GM21737 (cell line): ENCODE data around the gene LSM12.
"Not testable (repeated sequence)": the region's sequence is repeated elsewhere in the genome, so short reads cannot be mapped to it uniquely, and the experiment has no call there.

Experiments used
- ATAC-seq: cut with Tn5 transposase; IDR thresholded peaks from one replicate; pipeline ENCODE4 v1.9.1; 2021; ENCODE audit warnings: mild to moderate bottlenecking, moderate library complexity; ENCODE audit not compliant: unreplicated experiment

LSM12 gene

DNA sequence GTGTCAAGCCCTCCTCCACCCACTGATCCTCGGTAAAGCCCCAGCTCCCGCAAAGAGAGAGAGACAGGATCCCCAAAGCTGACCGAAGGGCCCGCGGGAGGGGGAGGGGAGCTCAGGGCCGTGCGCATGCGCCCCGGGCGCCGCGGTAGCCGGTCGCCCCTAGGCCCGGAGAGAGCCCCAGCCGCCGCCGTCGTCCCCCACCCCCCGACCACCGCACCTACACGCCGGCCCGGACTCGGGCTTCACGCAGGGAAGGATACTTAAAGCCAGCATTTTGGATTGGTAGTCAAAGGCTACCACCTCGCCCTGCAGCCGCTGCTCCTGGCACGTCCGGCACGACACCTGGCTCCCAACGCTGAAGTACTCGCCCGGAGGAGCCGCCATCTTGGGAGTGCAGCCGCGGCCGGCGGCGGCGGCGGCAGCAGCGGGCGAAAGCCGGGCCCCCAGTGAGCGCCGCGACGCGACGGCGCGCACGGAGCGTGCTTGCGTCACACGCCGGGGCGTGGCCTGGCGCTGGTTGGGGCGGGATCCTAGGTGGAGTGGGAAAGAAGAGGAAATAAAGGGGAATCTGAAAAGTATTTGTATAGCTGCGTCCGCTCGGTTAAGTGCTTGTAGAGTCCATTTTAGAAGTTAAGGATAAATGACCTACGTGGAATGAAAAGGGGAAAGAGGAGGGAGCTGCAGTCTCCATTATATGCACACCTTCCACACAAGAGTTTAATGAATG, at the start of gene LSM12:
Gene LSM12 (minus strand): TSS at position 468 of the 727 bp plus-strand sequence. CDS start 84 bp downstream, at position 384.
- peak; percentile 58 for ATAC-seq

DNA sequence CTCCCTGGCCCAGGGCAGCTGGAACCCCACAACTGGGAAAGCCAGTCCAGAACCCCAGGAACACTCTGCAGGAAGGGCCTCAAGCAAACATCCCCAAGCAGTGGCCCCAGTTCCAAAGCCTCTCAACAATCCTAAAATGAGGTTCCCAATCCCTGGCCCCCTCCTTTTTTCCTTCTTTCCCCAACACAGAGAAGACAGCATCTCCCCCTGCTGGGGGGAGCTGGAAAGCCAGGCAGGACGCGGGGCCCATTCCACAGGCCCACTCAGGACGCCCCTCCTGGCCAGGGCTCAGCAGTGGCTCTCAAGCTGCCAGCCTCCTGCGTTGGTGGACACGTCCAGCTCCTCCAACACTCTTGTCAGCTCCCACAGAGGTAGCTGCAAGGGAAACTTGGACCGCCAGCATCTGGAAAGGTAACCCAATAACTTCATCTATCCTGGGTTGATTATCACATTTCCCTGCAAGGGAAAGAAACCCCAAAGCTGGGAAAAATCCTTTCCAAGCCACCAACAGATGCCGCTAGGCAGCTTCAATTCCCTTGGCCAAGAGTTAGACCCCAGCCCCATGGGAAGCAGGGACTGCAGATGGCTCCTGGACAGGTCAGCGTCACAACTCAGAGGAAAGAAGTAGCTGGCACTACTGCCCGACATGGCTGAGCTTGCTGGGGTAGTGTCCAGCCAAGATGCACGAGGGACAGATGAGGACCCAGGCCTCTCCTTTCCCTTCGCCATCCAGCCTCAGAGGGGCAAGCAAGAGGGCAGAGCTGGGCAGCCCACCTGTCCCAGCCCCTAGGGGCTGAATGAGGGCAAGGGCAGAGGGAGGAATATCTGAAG, 49.3 kb upstream of the LSM12 start:
- ATAC-seq = no peak

DNA sequence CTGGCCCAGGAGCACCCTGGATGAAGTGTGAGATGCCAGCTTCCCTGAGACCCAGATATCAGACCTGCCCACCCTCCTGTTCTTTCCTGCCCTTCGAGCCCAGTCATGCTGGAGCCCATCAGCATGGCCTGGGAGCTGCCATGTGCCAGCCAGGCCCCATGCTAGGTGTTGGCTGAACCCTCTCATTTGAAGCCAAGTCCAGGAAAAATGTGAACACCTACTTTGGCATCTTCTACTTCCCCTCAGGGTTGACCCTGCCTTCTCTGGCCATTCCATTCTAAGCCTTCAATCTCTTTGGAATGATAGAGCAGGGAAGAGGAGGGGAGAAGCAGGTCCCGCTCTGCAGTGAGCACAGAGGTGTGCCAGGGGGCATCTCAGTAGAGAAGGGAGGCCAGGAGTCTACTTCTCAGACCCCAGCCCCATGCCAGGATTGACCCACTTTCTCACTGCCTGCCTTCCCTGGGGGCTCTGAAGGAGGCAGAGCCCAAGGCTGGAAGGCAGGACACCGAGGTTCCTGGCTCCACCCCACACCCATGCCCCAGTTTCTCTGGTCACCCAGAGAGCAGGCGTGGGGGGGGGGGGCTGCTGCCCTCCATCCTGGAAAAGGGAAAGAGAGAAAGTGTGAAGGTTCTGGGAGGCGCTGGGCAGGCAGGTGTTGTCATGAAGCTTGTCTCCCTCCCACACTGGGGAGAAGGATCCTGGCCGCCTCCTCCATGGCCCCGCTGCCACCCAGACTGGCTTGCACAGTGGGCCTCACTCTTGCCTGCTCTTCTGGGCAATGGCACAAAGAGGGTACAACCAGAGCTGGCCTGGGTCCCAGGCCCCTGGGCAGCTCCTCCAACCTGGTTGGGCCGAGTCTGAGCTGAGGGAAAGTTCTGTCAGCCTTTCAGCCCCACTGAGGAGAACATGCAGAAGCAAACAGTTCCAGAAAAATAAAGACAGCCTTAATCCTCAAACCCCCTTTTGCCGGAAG, 47.7 kb upstream of the LSM12 start:
- no peak for ATAC-seq

DNA sequence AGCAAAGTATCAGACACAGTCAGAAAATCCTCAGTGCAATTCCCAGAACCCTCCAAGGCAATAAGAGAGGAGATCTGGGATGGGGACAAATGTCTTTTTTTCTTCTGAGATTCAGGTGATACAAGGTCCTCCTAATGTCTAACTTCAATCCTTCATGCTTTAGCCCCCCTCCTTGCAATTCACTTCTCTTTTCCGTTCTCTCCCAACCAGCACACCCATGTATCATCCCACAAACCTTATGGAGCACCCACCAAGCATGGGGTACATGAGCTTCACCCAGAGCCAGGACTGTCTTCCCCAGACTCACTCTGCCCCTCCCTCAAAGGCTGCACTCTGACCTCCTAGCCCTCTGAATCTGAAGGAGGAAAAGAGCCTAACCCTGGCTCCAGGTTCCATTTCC, 46.9 kb upstream of the LSM12 start:
- no peak for ATAC-seq

DNA sequence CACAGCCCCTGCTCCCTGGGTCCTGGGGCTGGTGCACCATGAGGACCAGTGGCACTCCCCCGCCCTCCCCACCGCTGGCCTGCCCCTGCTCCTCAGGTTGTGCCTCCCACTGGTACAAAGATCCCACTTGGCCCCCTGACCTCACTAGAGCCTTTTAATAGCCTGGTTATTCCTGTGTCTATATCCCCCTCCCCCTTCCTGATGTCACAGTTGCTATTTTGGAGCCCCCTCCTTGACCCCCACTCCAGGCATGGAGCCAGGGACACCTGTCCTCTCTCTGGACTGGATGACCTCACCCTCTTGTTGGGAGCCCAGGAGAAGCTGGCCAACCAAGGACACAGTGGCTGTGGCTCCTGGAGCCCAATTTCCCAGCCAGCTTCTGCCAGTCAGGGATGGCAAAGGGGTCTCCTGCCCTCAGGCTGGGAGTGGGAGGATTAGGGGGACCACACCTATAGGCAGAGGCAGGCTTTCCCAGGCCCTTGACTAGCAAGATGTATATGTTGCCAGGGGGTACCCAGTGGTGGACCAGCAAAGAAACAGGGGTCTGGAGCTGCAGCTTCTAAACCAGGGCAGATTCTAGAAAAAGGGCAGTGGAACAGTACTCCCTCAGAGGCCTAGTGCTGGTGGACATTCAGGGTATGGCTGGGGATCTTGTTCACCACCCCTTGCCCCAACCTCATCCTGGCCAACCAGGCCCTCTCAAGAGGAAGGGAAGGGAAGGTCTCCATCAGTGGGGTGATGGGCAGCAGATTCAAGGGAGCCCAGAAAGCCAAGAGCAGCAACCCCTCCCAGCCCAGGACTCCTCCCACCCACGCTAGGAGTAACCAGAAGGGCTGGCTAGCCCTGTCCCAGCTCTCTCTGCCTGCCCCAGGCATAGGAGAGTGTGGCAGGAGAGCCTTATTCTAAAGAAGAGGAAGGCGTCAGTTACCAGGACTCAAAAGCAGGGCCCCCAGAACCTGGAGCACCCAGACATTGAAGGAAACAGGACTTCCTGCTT, 46.1 kb upstream of the LSM12 start:
- no peak for ATAC-seq

DNA sequence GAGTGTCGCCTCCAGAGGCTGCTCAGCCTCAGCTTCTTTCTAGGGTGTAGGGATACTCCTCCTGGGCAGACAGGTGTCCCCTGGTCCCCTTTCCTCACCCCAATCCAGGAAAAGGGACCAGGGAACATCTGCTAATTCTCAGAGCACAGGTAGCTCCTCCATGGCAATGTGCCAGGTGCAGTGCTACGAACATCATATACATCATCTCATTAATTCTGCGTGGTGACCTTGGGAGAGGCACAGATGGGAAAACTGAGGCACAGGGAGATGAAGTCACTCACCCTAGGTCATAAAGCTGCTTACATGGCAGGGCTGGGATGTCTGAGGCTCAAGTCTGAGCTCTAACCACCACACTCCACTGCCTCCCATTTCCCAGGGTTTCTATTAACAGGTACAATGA, 45.3 kb upstream of the LSM12 start:
- no peak for ATAC-seq

DNA sequence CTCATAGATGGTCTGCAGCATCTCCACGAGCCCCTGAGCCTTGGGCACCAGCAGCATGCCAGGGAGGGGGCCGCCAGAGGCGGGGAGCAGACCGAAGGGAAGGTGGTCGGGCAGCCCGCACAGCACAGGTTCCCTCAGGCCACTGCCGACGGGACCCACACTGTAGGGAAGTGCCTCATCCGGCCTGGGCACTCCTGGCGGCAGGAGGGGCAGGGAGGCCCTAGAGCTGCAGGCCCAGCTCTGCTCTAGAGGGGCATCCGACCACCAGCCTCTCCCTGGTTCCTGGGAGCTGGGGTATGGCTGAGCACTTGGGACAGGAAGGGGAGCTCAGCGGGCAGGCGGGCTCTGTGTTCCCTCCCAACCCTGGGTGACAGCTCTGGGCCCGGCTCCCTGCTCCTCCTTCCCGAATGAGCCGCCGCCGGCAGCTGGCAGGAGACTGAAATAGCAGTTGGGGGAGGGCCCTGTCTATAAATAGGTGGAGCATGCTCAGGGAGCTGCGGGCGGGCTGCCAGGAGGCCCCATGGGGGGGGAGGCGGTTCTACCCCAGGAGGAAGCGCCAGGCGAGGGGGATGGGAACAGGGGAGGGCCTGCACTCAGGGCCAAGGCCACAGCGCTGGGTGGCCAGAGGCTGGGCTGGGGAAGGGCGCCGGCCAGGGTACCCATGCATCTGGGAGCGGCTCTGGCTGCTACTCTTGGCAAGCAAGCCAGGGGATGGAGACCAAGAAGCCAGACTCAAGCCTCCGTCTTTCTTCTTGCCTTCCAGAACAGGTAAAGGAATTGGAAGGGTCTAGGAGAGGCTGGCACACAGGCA, 44.6 kb upstream of the LSM12 start:
- ATAC-seq = peak; percentile 66

DNA sequence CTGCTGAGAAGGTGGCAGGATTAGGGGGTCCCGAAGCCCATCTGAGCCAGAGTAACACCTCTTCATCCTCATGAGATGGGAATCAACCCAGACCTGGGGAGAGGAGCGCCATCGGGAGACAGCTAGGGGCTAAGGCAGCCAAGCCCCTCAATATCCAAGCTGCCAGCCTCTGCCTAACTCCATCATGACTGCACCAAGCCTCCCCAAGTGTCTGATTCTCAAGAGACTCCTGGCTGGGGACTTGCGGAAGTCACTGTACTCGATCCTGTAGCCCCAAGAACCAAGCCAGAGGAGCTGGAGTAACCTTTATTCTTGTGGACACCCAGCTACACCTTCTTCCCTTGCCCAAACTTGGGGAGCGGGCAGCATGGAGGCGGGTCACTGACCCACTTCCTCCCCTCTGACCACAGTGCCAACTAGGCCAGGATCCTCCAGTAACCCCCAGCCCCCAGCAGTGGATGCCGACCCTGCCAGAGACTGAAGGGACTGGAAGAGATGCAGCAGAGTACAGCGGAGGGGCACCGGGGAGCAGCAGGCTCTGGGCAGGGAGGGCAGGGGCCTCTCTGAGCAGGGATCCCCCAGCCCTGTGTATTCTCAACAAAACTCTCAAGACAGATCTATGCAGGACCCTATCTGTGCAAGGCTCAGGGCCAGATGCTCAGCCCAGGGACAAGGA, 43.7 kb upstream of the LSM12 start:
- ATAC-seq = no peak

DNA sequence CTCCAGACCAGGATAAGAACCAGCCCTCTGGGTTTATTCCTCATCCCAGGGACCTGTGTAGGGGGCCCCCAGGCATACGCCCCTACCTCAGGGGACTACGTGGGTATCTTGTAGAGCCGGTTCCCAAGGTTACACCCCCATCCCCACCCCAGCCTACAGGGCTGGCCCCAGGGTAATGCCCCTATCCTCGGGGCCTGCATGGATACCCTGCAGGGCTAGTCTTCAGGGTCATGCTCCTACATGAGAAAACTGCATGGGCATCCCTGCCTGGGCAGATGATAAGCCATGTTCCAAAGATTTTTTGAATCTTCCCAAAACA, 42.8 kb upstream of the LSM12 start:
- ATAC-seq = no peak

DNA sequence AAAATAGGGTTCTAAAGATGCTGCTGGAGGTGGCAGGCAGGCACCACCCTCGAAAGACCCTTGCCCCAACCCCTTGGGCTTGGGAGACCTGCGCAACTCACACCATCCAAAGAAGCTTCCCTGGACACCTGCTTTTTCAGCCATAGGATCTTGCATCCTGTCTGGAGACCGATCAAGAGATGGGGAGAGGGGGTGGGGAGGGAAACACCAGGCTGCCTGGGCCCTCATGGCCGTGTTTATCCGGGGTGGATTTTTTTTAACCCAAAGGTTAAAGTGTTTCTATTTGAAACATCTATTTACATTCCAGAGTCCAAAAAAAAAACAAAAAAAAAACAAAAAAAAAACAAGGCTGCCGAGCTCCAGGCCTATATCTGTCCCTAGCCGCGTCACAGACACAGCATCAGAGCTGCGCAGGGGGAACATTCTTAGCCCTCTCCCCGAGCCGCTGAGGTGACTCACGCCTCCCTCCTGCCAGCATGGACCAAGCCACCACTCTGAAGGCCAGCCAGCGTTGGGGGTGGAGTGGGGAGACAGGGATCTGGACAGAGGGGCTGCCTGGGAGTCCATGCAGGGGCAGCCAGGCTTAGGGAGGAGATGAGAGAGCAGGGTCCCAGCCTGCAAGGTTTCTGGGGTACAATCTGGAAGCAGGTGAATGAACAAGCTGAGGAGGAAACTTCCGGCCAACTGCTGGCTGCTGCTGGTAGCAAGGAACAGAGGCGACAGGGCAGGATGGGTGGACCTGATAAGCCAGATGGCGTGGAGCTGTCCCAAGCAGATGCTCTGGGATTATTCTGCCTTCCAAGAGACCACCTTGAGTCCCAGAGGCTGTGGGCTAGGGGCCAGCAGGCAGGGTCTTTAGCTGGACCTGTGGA, 42.2 kb upstream of the LSM12 start:
- no peak for ATAC-seq

DNA sequence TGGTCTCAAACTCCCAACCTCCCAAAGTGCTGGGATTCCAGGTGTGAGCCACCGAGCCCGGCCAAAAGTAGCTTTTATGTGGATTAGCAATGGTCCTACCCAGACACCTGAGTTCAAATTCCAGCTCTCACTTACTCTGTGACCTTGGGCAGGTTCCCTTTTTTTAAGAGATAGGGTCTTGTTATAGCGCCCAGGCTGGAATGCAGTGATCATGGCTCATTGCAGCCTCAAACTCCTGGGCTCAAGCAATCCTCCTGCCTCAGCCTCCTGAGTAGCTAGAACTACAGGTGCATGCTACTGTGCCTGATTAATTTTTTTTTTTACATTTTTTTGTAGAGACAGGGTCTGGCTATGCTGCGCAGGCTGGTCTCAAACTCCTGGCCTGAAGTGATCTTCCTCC, 40.3 kb upstream of the LSM12 start:
- no peak for ATAC-seq

DNA sequence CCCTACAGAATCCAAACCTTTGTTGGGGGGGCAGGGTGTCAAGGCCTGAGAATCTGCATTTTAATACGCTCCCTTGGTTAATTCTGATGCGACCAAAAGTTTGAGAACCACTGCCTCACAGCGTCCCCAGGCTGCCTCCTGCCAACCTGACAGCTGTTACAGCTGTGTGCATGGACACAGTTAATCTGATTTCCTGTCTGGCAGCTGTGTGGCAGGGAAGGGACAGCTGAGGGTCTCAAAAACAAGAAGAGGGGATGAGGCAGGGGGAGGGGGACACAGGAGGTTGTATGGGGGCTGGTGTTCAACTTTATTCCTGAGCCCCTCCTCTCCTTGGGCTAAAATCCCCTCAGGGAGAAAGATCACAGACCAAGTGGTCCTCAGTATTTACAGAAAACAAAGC, 39.5 kb upstream of the LSM12 start:
- no peak for ATAC-seq

DNA sequence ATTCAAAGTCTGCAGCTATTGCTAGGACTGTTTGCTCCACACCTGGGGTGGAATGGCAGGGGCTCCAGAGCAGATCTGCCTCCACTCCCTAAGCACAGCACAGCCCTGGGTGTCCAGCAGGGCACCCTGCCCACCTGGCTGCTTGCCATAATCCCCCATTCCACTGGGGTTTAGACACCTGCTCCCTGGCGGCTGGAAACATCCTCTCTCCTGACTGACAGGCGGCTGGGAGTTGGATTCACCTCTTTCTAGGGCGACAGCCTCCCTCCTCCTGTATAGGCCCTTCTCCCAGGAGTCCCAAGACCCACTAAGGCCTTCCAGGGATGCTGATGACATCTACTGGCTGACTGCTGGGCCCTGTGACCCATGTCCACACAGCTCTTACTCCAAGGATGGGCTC, 39.0 kb upstream of the LSM12 start:
- no peak for ATAC-seq

DNA sequence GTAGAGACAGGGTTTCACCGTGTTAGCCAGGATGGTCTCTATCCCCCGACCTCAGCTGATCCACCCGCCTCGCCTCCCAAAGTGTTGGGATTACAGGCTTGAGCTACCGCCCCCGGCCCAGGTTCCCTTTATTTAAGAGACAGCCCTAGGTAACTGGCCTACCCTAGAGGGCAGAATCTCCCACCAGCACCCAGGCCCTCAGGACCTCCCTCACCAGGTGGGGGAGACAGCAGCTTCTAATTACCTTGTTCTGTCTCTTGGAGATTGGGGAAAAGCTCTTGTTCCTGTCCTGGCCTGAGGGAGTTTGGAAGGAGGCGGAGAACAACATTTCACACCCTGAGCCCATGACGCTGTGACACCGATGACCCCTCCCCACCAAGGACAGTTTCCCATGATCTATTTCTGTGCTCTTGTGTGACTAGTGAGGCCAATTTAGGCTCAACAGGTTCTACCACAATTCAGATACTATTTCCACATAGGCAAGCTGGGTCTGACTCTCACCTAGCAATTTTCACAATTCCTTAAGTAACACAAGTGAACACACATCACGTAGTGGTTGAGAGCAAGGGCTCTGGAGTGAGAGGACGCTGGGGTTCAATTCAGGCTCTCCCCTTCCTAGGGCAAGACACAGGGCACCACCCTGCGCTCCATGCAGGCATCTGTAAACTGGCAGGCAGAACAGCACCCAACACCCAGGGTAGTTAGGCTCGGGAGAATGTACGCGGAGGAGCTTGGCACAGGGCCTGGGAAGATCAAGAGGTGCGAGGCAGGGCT, 36.6 kb upstream of the LSM12 start:
- ATAC-seq = no peak

DNA sequence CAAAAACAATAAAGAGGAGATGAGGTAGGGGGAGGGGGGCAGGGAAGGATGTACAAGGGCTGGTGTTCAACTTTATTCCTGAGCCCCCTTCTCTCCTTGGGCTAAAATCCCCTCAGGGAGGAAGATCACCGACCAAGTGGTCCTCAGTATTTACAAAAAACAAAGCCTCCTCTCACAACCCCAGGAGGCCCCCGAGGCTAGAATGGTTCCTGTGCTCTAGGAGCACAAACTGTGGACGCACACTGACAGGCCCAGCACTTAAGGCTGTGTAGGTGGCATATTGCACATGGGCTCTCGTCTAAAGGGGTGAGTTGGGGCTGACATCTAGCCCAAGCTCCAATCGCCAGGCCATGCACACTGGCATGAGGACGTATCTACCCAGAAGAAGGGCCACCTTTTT, 35.4 kb upstream of the LSM12 start:
- ATAC-seq = not testable (repeated sequence)

DNA sequence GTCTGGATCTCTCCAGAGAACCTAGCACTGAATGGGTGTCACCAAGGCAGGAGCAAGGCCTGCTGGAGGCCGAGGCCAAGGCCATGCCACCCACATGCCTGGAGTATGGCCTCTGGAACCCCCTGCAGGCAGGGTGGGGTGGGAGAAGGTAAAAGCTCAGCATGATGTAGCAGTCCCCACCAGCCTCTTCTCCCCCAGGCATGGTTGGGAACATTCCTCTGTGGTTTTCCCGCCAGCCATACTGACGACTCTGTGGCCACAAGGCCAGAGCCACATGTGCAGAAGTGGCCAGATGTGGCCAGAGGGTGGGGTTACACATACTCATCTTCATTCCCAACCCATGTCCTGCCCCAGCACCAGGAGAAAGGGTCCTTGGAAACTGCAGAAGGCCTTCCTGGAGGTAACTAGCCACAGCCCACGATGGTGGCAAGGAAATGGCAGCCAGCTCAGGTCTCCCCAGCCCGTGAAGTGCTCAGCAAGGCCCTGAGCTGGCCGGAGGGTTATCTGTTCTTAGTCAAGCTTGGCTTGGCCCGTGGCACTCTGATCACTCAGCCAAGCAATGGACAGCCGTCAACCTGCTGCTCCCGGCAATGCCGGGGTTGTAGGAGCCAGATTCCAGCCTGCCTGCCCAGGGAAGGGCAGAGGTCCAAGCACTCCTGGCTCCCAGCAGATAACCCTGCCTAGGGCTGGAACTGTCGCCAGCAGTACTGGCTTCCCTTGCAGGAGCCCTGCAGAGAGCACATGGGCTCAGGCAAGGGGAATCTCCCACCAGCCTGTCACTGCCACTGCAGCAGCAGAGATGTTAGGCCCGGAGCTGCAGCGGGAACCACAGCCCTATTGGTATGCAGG, 30.9 kb upstream of the LSM12 start:
- no peak for ATAC-seq
